Right hindlimb (tissue), 1 donor: ENCODE results near the gene RNF19B.
A peak's percentile ranks its signal among the peaks of the same experiment; 100 is the strongest.
"Not testable (repeated sequence)": the region's sequence is repeated elsewhere in the genome, so short reads cannot be mapped to it uniquely, and the experiment has no call there.

Experiments
- DNase-seq: peaks from one replicate; pipeline ENCODE4 v3.0.0-alpha.2; 2018

Gene RNF19B

GRCh38 chr1:32927441-32927840 is 37.2 kb downstream of the RNF19B start:
- no peak for DNase-seq

- DNase-seq, result no peak
These were observed 38.0 kb downstream of the RNF19B start for GRCh38 chr1:32926562-32926961.

- DNase-seq, result peak; percentile 61
These were observed 39.0 kb downstream of the RNF19B start for GRCh38 chr1:32925403-32926162.

- DNase-seq, result peak; percentile 25
These were observed 39.7 kb downstream of the RNF19B start for GRCh38 chr1:32924881-32925344.

- no peak for DNase-seq
These were observed 43.8 kb downstream of the RNF19B start for GRCh38 chr1:32920833-32921232.

GRCh38 chr1:32919811-32920733 is 44.5 kb downstream of the RNF19B start:
- DNase-seq, result no peak

GRCh38 chr1:32918179-32918578 is 46.4 kb downstream of the RNF19B start:
- DNase-seq, result no peak

- DNase-seq, result no peak
These were observed 47.1 kb downstream of the RNF19B start for GRCh38 chr1:32917521-32917920.

GRCh38 chr1:32915766-32916706 is 48.6 kb downstream of the RNF19B start:
- DNase-seq, result no peak

- DNase-seq, result no peak
These were observed 54.3 kb downstream of the RNF19B start for GRCh38 chr1:32910319-32910718.

- DNase-seq, result no peak
These were observed 57.2 kb downstream of the RNF19B start for GRCh38 chr1:32907435-32907834.

- no peak for DNase-seq
These were observed 58.0 kb downstream of the RNF19B start for GRCh38 chr1:32906654-32907053.

GRCh38 chr1:32905588-32905987 is 59.0 kb downstream of the RNF19B start:
- not testable (repeated sequence) for DNase-seq

- no peak for DNase-seq
These were observed 59.8 kb downstream of the RNF19B start for GRCh38 chr1:32904797-32905196.

- no peak for DNase-seq
These were observed 60.4 kb downstream of the RNF19B start for GRCh38 chr1:32903991-32904785.

GRCh38 chr1:32902535-32902920 is 62.1 kb downstream of the RNF19B start:
- DNase-seq, result no peak

GRCh38 chr1:32901823-32902534 is 62.6 kb downstream of the RNF19B start:
- DNase-seq, result no peak

- peak; percentile 53 for DNase-seq
These were observed 63.4 kb downstream of the RNF19B start, which contains the start of gene TMEM54 for GRCh38 chr1:32900956-32901822. Gene TMEM54, minus strand, starts transcription at chr1:32901389. Its CDS starts 151 bp downstream, at chr1:32901238.

- no peak for DNase-seq
These were observed 64.1 kb downstream of the RNF19B start for GRCh38 chr1:32900371-32900955.
